ENCODE results near the gene FJX1. TPM values are rescaled to one million over a fixed set of nuclear protein-coding genes. Genes with fewer than 3 reads are reported as not detected.
A peak's percentile ranks its signal among the peaks of the same experiment; 100 is the strongest.
"Not testable (repeated sequence)": the region's sequence is repeated elsewhere in the genome, so short reads cannot be mapped to it uniquely, and the experiment has no call there.

FJX1 gene
- total RNA-seq, 1 experiment from 2014 or later: 52.2 TPM

DNA sequence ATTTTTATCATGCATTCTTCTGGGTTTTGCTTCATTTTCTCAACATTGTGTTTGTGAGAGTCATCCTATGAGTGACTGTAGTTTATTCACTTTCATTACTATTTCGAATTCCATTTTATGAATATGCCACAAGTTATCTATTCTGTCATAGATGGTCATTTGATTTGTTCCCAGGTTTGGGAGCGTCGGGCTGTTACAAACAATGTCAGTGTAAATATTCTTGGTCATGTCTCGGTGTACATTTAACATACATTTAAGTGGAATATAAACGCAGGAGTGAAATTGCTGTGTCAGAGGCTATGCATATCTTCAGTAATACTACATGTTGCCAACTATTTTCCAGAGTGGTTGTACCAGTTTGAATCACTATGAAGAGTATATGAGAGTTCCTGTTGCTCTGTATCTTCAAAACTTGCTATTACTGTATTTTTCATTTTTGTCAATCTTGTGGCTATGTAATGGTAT, 46.7 kb downstream of the FJX1 start:
- peak; percentile 52 for DNase-seq (ENCODE audit: low read depth)

DNA sequence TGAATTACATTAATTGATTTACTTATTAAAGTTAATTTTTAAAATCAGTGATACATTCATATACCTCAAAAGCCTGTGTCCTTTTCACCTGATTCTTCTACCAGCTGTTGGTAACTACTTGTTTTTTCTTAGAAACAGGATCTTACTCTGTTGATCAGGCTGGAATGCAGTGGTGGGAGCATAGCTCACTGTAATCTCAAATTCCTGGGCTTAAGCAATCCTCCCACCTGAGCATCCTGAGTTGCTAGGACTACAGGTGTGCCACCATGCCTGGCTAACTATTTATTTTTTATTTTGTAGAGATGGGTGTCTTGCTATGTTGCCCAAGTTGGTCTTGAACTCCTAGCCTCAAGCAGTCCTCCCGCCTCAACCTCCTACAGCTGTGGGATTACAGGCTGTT, 49.0 kb downstream of the FJX1 start:
- no peak for DNase-seq (ENCODE audit: low read depth)

DNA sequence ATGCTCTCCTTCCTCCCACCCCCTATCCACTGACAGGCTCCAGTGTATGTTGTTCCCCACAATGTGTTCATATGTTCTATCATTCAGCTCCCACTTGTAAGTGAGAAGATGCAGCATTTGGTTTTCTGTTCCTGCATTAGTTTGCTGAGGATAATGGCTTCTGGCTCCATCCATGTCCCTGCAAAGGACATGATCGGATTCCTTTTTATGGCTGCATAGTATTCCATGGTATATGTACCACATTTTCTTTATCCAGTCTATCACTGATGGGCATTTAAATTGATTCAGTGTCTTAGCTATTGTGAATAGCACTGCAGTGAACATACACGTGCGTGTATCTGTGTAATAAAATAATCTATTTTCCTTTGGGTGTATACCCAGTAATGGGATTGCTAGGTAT, 50.1 kb downstream of the FJX1 start:
- not testable (repeated sequence) for DNase-seq (ENCODE audit: low read depth)

Other genes starting within 250 kb of the FJX1 start
- 0.38 and 0.40 TPM in 2 replicates for gene SLC1A2, start 198.9 kb upstream of the FJX1 start, total RNA-seq (2014; rRNA removed)
- 0.23 and 0.26 TPM in 2 replicates for gene PAMR1, start 92.8 kb upstream of the FJX1 start, total RNA-seq (2014; rRNA removed)
- gene TRIM44, start 44.3 kb downstream of the FJX1 start, total RNA-seq (2014; rRNA removed): 23.2 and 35.9 TPM in 2 replicates

Data from LHCN-M2 (cell line).